ENCODE data around the gene KIDINS220. TPM values are rescaled to one million over a fixed set of nuclear protein-coding genes. Genes with fewer than 3 reads are reported as not detected.

KIDINS220 gene
- total and polyA plus RNA-seq, 5 donors from 2014 or later: 9.9 to 52.2 (median 20.2) TPM

DNA sequence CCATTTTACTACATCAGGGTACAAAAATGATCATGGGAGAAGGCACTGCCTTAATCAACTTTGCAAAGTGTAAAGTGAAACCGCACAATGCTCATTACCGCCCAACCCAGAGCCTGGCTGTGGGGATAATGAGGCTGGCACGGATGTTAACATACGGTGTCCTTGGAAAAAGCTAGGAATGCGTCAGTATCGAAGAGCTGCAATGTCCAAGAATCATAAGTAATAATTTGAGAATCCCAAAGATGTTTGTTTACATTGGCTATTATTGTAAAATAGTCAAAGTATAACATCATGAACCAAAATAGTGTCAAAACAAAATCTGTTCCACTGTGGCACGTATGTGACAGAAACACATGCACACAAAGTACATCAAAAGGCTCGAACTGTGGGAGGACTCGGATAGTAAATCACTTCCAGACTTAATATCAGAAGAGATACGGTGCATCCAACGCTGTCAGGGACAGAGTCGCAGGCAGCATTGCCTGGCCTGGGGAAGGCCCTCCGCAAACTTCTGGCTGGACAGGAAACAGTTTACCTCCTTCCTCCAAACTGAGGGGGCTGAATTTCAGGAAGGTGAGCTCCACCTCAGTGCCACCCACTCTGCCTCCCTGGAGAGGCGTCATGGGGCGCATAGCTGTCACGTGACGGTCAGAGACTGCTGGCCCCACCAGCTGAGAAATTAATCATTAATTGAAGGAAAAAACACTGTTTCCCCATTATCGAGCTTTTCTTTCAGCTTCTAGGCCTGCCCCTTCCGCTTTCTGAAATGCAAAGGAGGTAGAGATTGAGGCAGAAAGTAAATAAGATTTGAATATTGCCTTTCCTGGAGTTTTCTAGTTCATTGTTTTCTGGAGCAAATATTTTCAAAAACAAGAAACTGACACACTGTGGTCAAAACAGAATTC, 157.3 kb downstream of the KIDINS220 start:
- DNase-seq (no peak), ATAC-seq (ENCODE audit: low read depth in 2 of 2) (no peak)
- no peaks in the 10 kb centered on the region for H3K36me3 ChIP-seq (ENCODE audit: control insufficient read depth, insufficient read depth, low read length)
- peaks cover 16 to 65% (median 41%) of the 10 kb centered on the region in 4 donors for H3K4me1 Mint-ChIP-seq
- H3K4me3 Mint-ChIP-seq: peak overlapping the region; percentile 83 to 98 (median 91)
- peaks cover 55% of the 10 kb centered on the region for H3K27me3 Mint-ChIP-seq
- peak overlapping the region; percentile 94 for H3K4me3 ChIP-seq (ENCODE audit: low read depth, low read length)
- H3K4me1 ChIP-seq (ENCODE audit: control insufficient read depth, insufficient read depth, low read length, poor library complexity, severe bottlenecking): peaks cover 65% of the 10 kb centered on the region
- H3K27me3 ChIP-seq (ENCODE audit: control insufficient read depth, insufficient read depth, low read length): peaks cover 24% of the 10 kb centered on the region
- H3K27ac Mint-ChIP-seq: no peak overlapping the region
- peaks cover 0 to 7% (median 0%) of the 10 kb centered on the region in 7 donors for H3K9me3 Mint-ChIP-seq
- peaks cover 3 to 5% of the 10 kb centered on the region in 2 experiments for H3K9me3 ChIP-seq (ENCODE audit: control insufficient read depth in 2 of 2, low read length in 2 of 2)
- no peaks in the 10 kb centered on the region for H3K36me3 Mint-ChIP-seq
- peak overlapping the region; percentile 73 for H3K27ac ChIP-seq (ENCODE audit: insufficient read depth, low read length, poor library complexity, severe bottlenecking)

DNA sequence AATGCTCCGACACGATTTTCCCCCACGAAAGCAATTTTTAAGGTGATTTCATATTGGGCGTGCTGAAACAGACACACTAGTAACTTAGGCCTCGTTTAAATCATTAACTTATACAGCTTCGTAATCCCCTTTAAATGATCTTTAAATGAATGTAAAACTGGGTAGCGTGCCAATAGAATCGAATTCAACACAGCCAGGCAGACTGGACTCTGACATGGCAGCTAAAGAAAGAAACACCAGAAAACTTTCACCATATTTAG, 157.9 kb downstream of the KIDINS220 start:
- no peak for ATAC-seq (ENCODE audit: low read depth in 2 of 2)
- H3K9me3 ChIP-seq (ENCODE audit: control insufficient read depth in 2 of 2, low read length in 2 of 2): peaks cover 7 to 10% of the 10 kb centered on the region in 2 experiments
- peaks cover 13 to 60% (median 38%) of the 10 kb centered on the region in 4 donors for H3K4me1 Mint-ChIP-seq
- no peaks in the 10 kb centered on the region for H3K36me3 Mint-ChIP-seq
- no peak overlapping the region for H3K27ac Mint-ChIP-seq
- peaks cover 57% of the 10 kb centered on the region for H3K27me3 Mint-ChIP-seq
- peaks cover 27% of the 10 kb centered on the region for H3K27me3 ChIP-seq (ENCODE audit: control insufficient read depth, insufficient read depth, low read length)
- H3K4me3 Mint-ChIP-seq: peak overlapping the region; percentile 66 to 98 (median 86)
- peak overlapping the region; percentile 37 for H3K4me3 ChIP-seq (ENCODE audit: low read depth, low read length)
- DNase-seq: no peak
- H3K9me3 Mint-ChIP-seq: peaks cover 0 to 10% (median 2%) of the 10 kb centered on the region in 7 donors
- peaks cover 60% of the 10 kb centered on the region for H3K4me1 ChIP-seq (ENCODE audit: control insufficient read depth, insufficient read depth, low read length, poor library complexity, severe bottlenecking)
- H3K36me3 ChIP-seq (ENCODE audit: control insufficient read depth, insufficient read depth, low read length): no peaks in the 10 kb centered on the region
- peak overlapping the region; percentile 15 for H3K27ac ChIP-seq (ENCODE audit: insufficient read depth, low read length, poor library complexity, severe bottlenecking)

Other genes with a start within 250 kb of the KIDINS220 start
- gene ID2, start 155.6 kb downstream of the KIDINS220 start, total RNA-seq: 55.9 TPM
- 10 to 100 TPM; 20.3 to 27.5 (median 24.3) TPM for gene ID2, start 155.6 kb downstream of the KIDINS220 start, polyA plus RNA-seq
- 2.9 TPM for gene MBOAT2, start 166.1 kb upstream of the KIDINS220 start, total RNA-seq
- under 1 TPM in 2 of 4 donors, not detected in 2; 0.19 to 0.56 TPM for gene MBOAT2, start 166.1 kb upstream of the KIDINS220 start, polyA plus RNA-seq

Measured in CD4-positive, CD25-positive, alpha-beta regulatory T cell (primary cell).